Fibroblast of lung (primary cell): Measurements from ENCODE around the gene PAK2. TPM values are rescaled to one million over a fixed set of nuclear protein-coding genes. Genes with fewer than 3 reads are reported as not detected.
A peak's percentile ranks its signal among the peaks of the same experiment; 100 is the strongest.
"Not testable (repeated sequence)": the region's sequence is repeated elsewhere in the genome, so short reads cannot be mapped to it uniquely, and the experiment has no call there.

Source experiments
- DNase-seq, 2 donors: peaks; one replicate each; pipeline versions ENCODE4 v3.0.0 to v3.0.0-alpha.2; 2010; ENCODE audit warnings: low read depth in 2 of 2
- H2AFZ ChIP-seq: 2 replicates; pipeline ENCODE4 v1.5.1; 2012; ENCODE audit warnings: low read length, control low read depth, inconsistent platforms
- H3K27ac ChIP-seq: 2 replicates; pipeline ENCODE4 v1.5.1; 2011; ENCODE audit warnings: low read length, control low read depth; ENCODE audit not compliant: insufficient read depth
- H3K27me3 ChIP-seq: 2 replicates; pipeline ENCODE4 v1.5.1; 2011; ENCODE audit warnings: mild to moderate bottlenecking, low read length; ENCODE audit not compliant: control insufficient read depth, insufficient read depth
- H3K36me3 ChIP-seq: 2 replicates; pipeline ENCODE4 v1.5.1; 2011; ENCODE audit warnings: low read length; ENCODE audit not compliant: control insufficient read depth, insufficient read depth
- H3K4me1 ChIP-seq: 2 replicates; pipeline ENCODE4 v1.5.1; 2011; ENCODE audit warnings: low read length; ENCODE audit not compliant: control insufficient read depth, insufficient read depth; ENCODE audit errors: extremely low read depth
- H3K4me2 ChIP-seq: 2 replicates; pipeline ENCODE4 v1.5.1; 2011; ENCODE audit warnings: low read length, control low read depth; ENCODE audit not compliant: insufficient read depth; ENCODE audit errors: extremely low read depth
- H3K4me3 ChIP-seq, 4 experiments: fragments of 200-600 bp in 1 of 4; sonication (generic) in 1 of 4; replicated peaks in 1 of 4; 2 replicates each; pipeline ENCODE4 v1.5.1; 2011 to 2016; ENCODE audit warnings: low read length in 4 of 4, low read depth in 3 of 4, mild to moderate bottlenecking in 3 of 4, control low read depth in 2 of 4, inconsistent platforms in 1 of 4, mixed read lengths in 1 of 4; ENCODE audit not compliant: insufficient read depth in 1 of 4; ENCODE audit errors: control extremely low read depth in 1 of 4
- H3K79me2 ChIP-seq: 2 replicates; pipeline ENCODE4 v1.5.1; 2012; ENCODE audit warnings: mild to moderate bottlenecking, low read length, inconsistent platforms; ENCODE audit not compliant: control insufficient read depth, insufficient read depth
- H3K9ac ChIP-seq: 2 replicates; pipeline ENCODE4 v1.5.1; 2011; ENCODE audit warnings: mild to moderate bottlenecking, low read length, control low read depth; ENCODE audit not compliant: insufficient read depth
- H3K9me3 ChIP-seq: 2 replicates; pipeline ENCODE4 v1.5.1; 2012; ENCODE audit warnings: low read depth, low read length; ENCODE audit not compliant: control insufficient read depth, insufficient read depth
- H4K20me1 ChIP-seq: 2 replicates; pipeline ENCODE4 v1.5.1; 2011; ENCODE audit warnings: low read length; ENCODE audit not compliant: control insufficient read depth, insufficient read depth; ENCODE audit errors: extremely low read depth
- CTCF ChIP-seq, 2 donors: IDR thresholded peaks in 1 of 2; conservative IDR thresholded peaks in 1 of 2; 1 replicate in 1 of 2; 2 replicates in 1 of 2; pipeline ENCODE4 v1.5.1; 2011 to 2012; ENCODE audit warnings: low read length in 2 of 2, control low read depth in 1 of 2, inconsistent platforms in 1 of 2, low read depth in 1 of 2, mild to moderate bottlenecking in 1 of 2
- EZH2 ChIP-seq: IDR thresholded peaks from 2 replicates; pipeline ENCODE4 v1.5.1; 2012; ENCODE audit warnings: low read length, control low read depth, mild to moderate bottlenecking; ENCODE audit errors: missing control alignments
- polyA plus RNA-seq, 2 donors: library from polyadenylated mRNA; depleted of rRNA in 1 of 2; stranded (reverse) in 1 of 2; unstranded in 1 of 2; fragments of >200 nt; gene quantifications; 2 replicates each; pipeline ENCODE4 v1.2.1, GENCODE V29; 2011 to 2012; ENCODE audit warnings: missing spikeins in 1 of 2
- total RNA-seq: library from RNA; depleted of rRNA; stranded (reverse); fragments of >200 nt; gene quantifications from 2 replicates; pipeline ENCODE4 v1.2.1, GENCODE V29; 2014

Gene PAK2
- total and polyA plus RNA-seq, 2 donors (not counting 1 experiment from before 2014, with no cell fraction given): 37.5 to 40.7 TPM

GRCh38 chr3:196842567-196843434 lies 103.1 kb downstream of the PAK2 start:
- Histone ChIP-seq H3K27me3 (no peaks in the 10 kb centered on the region), H2AFZ (no peak overlapping the region), H3K9me3 (no peaks in the 10 kb centered on the region), H3K9ac (no peak overlapping the region), H4K20me1 (no peaks in the 10 kb centered on the region), H3K4me3 (no peak overlapping the region), H3K4me1 (no peaks in the 10 kb centered on the region), H3K36me3 (no peaks in the 10 kb centered on the region), H3K4me2 (no peak overlapping the region), H3K79me2 (no peaks in the 10 kb centered on the region), H3K27ac (no peak overlapping the region)
- peak in 1 of 2 donors; percentile 11 for DNase-seq
- TF ChIP-seq EZH2 (no peak), CTCF (conservative IDR thresholded peaks at IDR 0.05 in 1 of 2, IDR thresholded peaks at IDR 0.05 in 1 of 2; ENCODE audit: low read depth in 1 of 2, low read length in 2 of 2) (no peak)

- no peaks in the 10 kb centered on the region for H3K9me3 ChIP-seq
- H3K27me3 ChIP-seq: no peaks in the 10 kb centered on the region
- no peak overlapping the region for H2AFZ ChIP-seq
- TF ChIP-seq EZH2: no peak
- no peak overlapping the region for H3K4me2 ChIP-seq
- H3K36me3 ChIP-seq: no peaks in the 10 kb centered on the region
- no peak overlapping the region for H3K27ac ChIP-seq
- no peaks in the 10 kb centered on the region for H3K79me2 ChIP-seq
- no peak overlapping the region for H3K9ac ChIP-seq
- no peak for DNase-seq
- no peak overlapping the region for H3K4me3 ChIP-seq
- H3K4me1 ChIP-seq: no peaks in the 10 kb centered on the region
- no peaks in the 10 kb centered on the region for H4K20me1 ChIP-seq
Observed at GRCh38 chr3:196843435-196844110, 103.9 kb downstream of the PAK2 start.

GRCh38 chr3:196844235-196845219 lies 104.9 kb downstream of the PAK2 start:
- not testable (repeated sequence) for H3K4me3 ChIP-seq, H3K4me1 ChIP-seq, H3K36me3 ChIP-seq, H3K9me3 ChIP-seq, H3K27ac ChIP-seq, DNase-seq, H3K9ac ChIP-seq, H2AFZ ChIP-seq, H3K79me2 ChIP-seq, H3K4me2 ChIP-seq, H3K27me3 ChIP-seq, H4K20me1 ChIP-seq

- not testable (repeated sequence) for H3K4me2 ChIP-seq, H3K36me3 ChIP-seq, H3K9ac ChIP-seq, H3K79me2 ChIP-seq, H3K4me3 ChIP-seq, H2AFZ ChIP-seq, H3K9me3 ChIP-seq, H3K4me1 ChIP-seq, DNase-seq, H4K20me1 ChIP-seq, H3K27me3 ChIP-seq, H3K27ac ChIP-seq
Observed at GRCh38 chr3:196848375-196848774, 108.7 kb downstream of the PAK2 start.
